Testis (tissue), 3 donors: ENCODE results near the gene HOXA2. TPM values are rescaled to one million over a fixed set of nuclear protein-coding genes. Genes with fewer than 3 reads are reported as not detected.

Experiments
- DNase-seq: peaks from one replicate; pipeline ENCODE4 v3.0.0-alpha.2; 2019
- H3K27ac ChIP-seq, 2 donors: fragments of 200-600 bp; sonication (generic); one replicate each; pipeline ENCODE4 v1.5.1; 2019
- H3K27me3 ChIP-seq: fragments of 200-600 bp; sonication (generic); one replicate; pipeline ENCODE4 v1.5.1; 2019
- H3K36me3 ChIP-seq: fragments of 200-600 bp; sonication (generic); one replicate; pipeline ENCODE4 v1.5.1; 2017; ENCODE audit warnings: low read depth; ENCODE audit errors: missing control alignments
- H3K4me1 ChIP-seq: fragments of 200-600 bp; sonication (generic); one replicate; pipeline ENCODE4 v1.5.1; 2019
- H3K4me3 ChIP-seq, 2 donors: fragments of 200-600 bp; sonication (generic); one replicate each; pipeline ENCODE4 v1.5.1; 2017 to 2019
- H3K9me3 ChIP-seq: fragments of 200-600 bp; sonication (generic); one replicate; pipeline ENCODE4 v1.5.1; 2017
- POLR2A ChIP-seq: fragments of 450-650 bp; IDR thresholded peaks from one replicate; pipeline ENCODE4 v1.6.1; 2017; ENCODE audit warnings: antibody characterized with exemption, mild to moderate bottlenecking, moderate library complexity
- WGBS, 2 donors: methylation state at CpG; one replicate each; pipeline ENCODE4 v1.1.5; 2018; 5-methylcytosine and 5-hydroxymethylcytosine counted together
- intact Hi-C: fragments of 100-400 bp; cut with DNase I; formaldehyde crosslinking; loops from one replicate; pipeline ENCODE4 v1.15.1; 2023; ENCODE audit warnings: low total_unique reads
- polyA plus RNA-seq: library from polyadenylated mRNA; stranded (reverse); fragments of 350-450 nt; fragmentation: Illumina TruSeq; extraction: RNeasy Lipid Tissue Mini Kit (QIAGEN cat#74804); gene quantifications from one replicate; pipeline ENCODE4 v1.2.3, GENCODE V29; 2014; ENCODE audit warnings: low read depth, low replicate concordance; ENCODE audit not compliant: insufficient read depth
- small RNA-seq, 2 donors: library from RNA; depleted of rRNA; stranded (forward); fragments of <200 nt; gene quantifications; one replicate each; pipeline ENCODE3, GENCODE V24; 2016
- total RNA-seq, 2 donors: library from RNA; depleted of rRNA; stranded (reverse); fragments of >200 nt; gene quantifications; one replicate each; pipeline ENCODE4 v1.2.3, GENCODE V29; 2016
- TF ChIP-seq, protein P1 (sequence below), 3 experiments: fragments of 450-650 bp in 2 of 3; fragments of 200-600 bp in 1 of 3; sonication (generic) in 1 of 3; IDR thresholded peaks; one replicate each; pipeline ENCODE4 v1.5.1; 2016 to 2019; ENCODE audit warnings: antibody characterized with exemption in 3 of 3, mild to moderate bottlenecking in 2 of 3, moderate library complexity in 1 of 3

The HOXA2 gene
- total and polyA plus RNA-seq, 3 donors from 2014 or later, result 0.31 to 0.32 TPM; not detected in 1

DNA sequence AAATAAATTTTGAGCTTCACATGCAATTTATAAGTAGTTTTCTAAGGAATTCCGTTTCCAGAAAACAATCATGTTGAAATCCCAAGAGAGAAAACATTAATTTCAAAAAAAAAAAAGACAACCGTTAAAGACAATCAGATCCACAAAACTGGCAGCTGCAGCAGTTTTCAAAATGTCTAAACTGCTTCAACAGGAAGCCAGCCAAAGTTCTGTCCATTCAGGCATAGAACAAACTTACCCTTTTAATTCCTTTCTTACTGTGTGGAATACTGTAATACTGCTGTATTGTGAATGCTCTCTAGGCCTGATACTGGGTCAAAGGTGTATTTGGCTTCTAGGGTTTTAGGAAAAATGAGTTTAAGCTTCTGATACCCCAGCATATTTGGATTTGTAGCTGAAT lies 38.3 kb downstream of the HOXA2 start:
- H3K36me3 ChIP-seq, result no peaks in the 10 kb centered on the region
- no peaks in the 10 kb centered on the region for H3K27me3 ChIP-seq
- DNase-seq, result no peak
- TF ChIP-seq, protein P1, sequence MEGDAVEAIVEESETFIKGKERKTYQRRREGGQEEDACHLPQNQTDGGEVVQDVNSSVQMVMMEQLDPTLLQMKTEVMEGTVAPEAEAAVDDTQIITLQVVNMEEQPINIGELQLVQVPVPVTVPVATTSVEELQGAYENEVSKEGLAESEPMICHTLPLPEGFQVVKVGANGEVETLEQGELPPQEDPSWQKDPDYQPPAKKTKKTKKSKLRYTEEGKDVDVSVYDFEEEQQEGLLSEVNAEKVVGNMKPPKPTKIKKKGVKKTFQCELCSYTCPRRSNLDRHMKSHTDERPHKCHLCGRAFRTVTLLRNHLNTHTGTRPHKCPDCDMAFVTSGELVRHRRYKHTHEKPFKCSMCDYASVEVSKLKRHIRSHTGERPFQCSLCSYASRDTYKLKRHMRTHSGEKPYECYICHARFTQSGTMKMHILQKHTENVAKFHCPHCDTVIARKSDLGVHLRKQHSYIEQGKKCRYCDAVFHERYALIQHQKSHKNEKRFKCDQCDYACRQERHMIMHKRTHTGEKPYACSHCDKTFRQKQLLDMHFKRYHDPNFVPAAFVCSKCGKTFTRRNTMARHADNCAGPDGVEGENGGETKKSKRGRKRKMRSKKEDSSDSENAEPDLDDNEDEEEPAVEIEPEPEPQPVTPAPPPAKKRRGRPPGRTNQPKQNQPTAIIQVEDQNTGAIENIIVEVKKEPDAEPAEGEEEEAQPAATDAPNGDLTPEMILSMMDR (IDR thresholded peaks at IDR 0.05), result no peak
- TF ChIP-seq POLR2A, result no peak
- no peak overlapping the region for H3K27ac ChIP-seq
- 33 to 45% methylated on average over 2 of the region's 2 CpGs for WGBS, 2 donors
- H3K9me3 ChIP-seq, result no peaks in the 10 kb centered on the region
- H3K4me3 ChIP-seq, result no peak overlapping the region
- intact Hi-C loops, result no loop called here
- H3K4me1 ChIP-seq, result no peaks in the 10 kb centered on the region

DNA sequence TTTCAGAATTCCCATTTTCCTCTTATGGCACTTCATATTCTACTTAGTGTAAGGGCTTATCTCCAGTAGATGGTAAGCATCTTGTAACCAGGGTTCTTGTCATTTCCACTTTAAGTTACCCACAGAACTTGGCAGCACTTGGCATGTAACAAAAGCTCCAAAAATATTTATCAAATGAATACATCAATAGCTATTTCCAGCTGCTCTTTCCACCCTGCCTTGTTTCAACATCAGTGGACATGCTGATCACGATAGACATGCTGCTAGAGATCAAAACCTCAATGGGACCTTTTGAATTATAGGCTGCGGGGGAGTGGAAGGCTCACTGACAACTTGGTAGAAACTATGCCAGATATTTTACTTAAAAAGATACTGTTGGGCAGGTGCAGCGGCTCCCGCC lies 39.5 kb downstream of the HOXA2 start:
- H3K27me3 ChIP-seq, result no peaks in the 10 kb centered on the region
- TF ChIP-seq, protein P1 (IDR thresholded peaks at IDR 0.05), result no peak
- no peak for TF ChIP-seq POLR2A
- no peak for DNase-seq
- WGBS, 2 donors, result 77 to 82% methylated on average over 2 to 4 of the region's 4 CpGs
- H3K4me3 ChIP-seq, result no peak overlapping the region
- no peaks in the 10 kb centered on the region for H3K4me1 ChIP-seq
- no peaks in the 10 kb centered on the region for H3K36me3 ChIP-seq
- no peaks in the 10 kb centered on the region for H3K9me3 ChIP-seq
- H3K27ac ChIP-seq, result no peak overlapping the region
- intact Hi-C loops, result no loop called here

DNA sequence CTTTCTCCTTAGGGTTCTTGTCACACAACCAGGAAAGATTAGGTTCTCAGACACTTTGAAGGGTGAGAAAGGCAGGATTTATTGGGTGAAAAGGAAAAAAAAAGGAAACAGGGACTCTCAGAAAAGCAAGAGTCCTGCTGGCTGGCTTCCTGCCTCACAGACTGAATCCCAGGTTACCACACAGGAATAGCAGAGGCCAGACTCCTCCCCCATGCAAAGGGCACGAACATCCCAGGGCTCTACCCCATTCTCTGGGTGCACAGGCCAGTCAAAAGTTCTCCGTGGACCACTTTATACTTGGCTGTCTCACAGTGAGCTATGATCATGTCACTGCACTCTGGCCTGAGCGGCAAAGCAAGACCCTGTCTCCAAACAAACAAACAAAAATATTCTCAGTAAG lies 49.3 kb downstream of the HOXA2 start:
- 45 to 59% methylated on average over 3 of the region's 3 CpGs for WGBS, 2 donors
- no peak overlapping the region for H3K4me3 ChIP-seq

DNA sequence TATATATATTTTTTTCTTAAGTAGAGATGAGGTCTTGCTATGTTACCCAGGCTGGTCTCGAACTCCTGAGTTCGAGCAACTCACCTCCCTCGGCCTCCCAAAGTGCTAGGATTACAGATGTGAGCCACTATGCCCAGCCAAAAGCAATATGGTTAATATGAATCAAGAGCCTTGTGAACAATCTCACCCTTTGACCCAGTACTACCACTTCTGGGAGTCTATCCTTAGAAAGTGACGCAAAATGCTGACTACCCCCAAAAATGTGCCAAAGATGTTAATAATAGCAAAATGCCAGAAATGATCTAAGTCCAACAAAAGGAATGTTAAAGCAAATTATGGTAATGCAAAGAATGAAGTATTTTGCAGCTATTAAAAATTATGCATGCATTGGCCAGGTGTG lies 51.0 kb downstream of the HOXA2 start:
- H3K27ac ChIP-seq, result no peak overlapping the region
- no peaks in the 10 kb centered on the region for H3K9me3 ChIP-seq
- 86 to 87% methylated on average over 4 of the region's 4 CpGs for WGBS, 2 donors
- H3K4me1 ChIP-seq, result no peaks in the 10 kb centered on the region
- no peak for TF ChIP-seq POLR2A
- no peak overlapping the region for H3K4me3 ChIP-seq
- no peaks in the 10 kb centered on the region for H3K27me3 ChIP-seq
- H3K36me3 ChIP-seq, result no peaks in the 10 kb centered on the region
- intact Hi-C loops, result no loop called here
- DNase-seq, result no peak

More for the DNA sequence above, 49.3 kb downstream of the HOXA2 start:
- no peaks in the 10 kb centered on the region for H3K9me3 ChIP-seq
- H3K27ac ChIP-seq, result no peak overlapping the region
- H3K27me3 ChIP-seq, result no peaks in the 10 kb centered on the region
- no peak for DNase-seq
- intact Hi-C loops, result no loop called here
- no peaks in the 10 kb centered on the region for H3K36me3 ChIP-seq
- TF ChIP-seq, protein P1 (IDR thresholded peaks at IDR 0.05), result no peak
- no peak for TF ChIP-seq POLR2A
- H3K4me1 ChIP-seq, result no peaks in the 10 kb centered on the region

Small RNA genes lying within 50 kb of the gene (small RNA-seq; reads per million reads assigned to genes)
- 0 reads per million in 2 donors for gene AC004080.5
- gene RF01977, result 0 reads per million in 2 donors

Other genes with a start within 250 kb of the HOXA2 start
- 10 to 100 TPM; 33.1 to 33.9 TPM for gene SKAP2, start 238.1 kb downstream of the HOXA2 start, total RNA-seq
- 43.6 TPM for gene SKAP2, start 238.1 kb downstream of the HOXA2 start, polyA plus RNA-seq
- under 1 TPM; 0.37 to 0.79 TPM for gene HOXA1, start 6.7 kb downstream of the HOXA2 start, total RNA-seq
- 0.16 TPM for gene HOXA1, start 6.7 kb downstream of the HOXA2 start, polyA plus RNA-seq
- gene HOXA4, start 28.1 kb upstream of the HOXA2 start, total RNA-seq, result 1 to 10 TPM; 1.7 to 3.4 TPM
- gene HOXA4, start 28.1 kb upstream of the HOXA2 start, polyA plus RNA-seq, result 3.3 TPM
- under 1 TPM in 1 of 2 donors, not detected in 1; 0.63 TPM for gene HOXA5, start 41.0 kb upstream of the HOXA2 start, total RNA-seq
- 7.6 TPM for gene HOXA5, start 41.0 kb upstream of the HOXA2 start, polyA plus RNA-seq
- not detected for gene HOXA6, start 45.1 kb upstream of the HOXA2 start, total RNA-seq
- gene HOXA6, start 45.1 kb upstream of the HOXA2 start, polyA plus RNA-seq, result 0.37 TPM
- gene HOXA3, start 49.9 kb upstream of the HOXA2 start, total RNA-seq, result 1 to 10 TPM in 1 of 2 donors, under 1 TPM in 1; 0.93 to 2.4 TPM
- 2.8 TPM for gene HOXA3, start 49.9 kb upstream of the HOXA2 start, polyA plus RNA-seq
- gene HOXA7, start 54.0 kb upstream of the HOXA2 start, total RNA-seq, result 1 to 10 TPM; 3.1 to 7.8 TPM
- 13.1 TPM for gene HOXA7, start 54.0 kb upstream of the HOXA2 start, polyA plus RNA-seq
- gene HOXA9, start 62.9 kb upstream of the HOXA2 start, total RNA-seq, result under 1 TPM; 0.25 to 0.39 TPM
- gene HOXA9, start 62.9 kb upstream of the HOXA2 start, polyA plus RNA-seq, result 1.0 TPM
- gene HOXA10, start 71.6 kb upstream of the HOXA2 start, total RNA-seq, result 1 to 10 TPM in 1 of 2 donors, under 1 TPM in 1; 0.31 to 1.8 TPM
- 1.6 TPM for gene HOXA10, start 71.6 kb upstream of the HOXA2 start, polyA plus RNA-seq
- gene HOXA11, start 82.5 kb upstream of the HOXA2 start, total RNA-seq, result under 1 TPM in 1 of 2 donors, not detected in 1; 0.25 TPM
- gene HOXA11, start 82.5 kb upstream of the HOXA2 start, polyA plus RNA-seq, result 0.96 TPM
- not detected for gene HOXA13, start 97.4 kb upstream of the HOXA2 start, total RNA-seq
- gene HOXA13, start 97.4 kb upstream of the HOXA2 start, polyA plus RNA-seq, result 0.30 TPM
- gene EVX1, start 140.1 kb upstream of the HOXA2 start, total RNA-seq, result under 1 TPM; 0.25 to 0.63 TPM
- 1.4 TPM for gene EVX1, start 140.1 kb upstream of the HOXA2 start, polyA plus RNA-seq